ENCODE results near the gene CELA2A. TPM values are rescaled to one million over a fixed set of nuclear protein-coding genes. Genes with fewer than 3 reads are reported as not detected.

CELA2A gene
- total and polyA plus RNA-seq, 10 of the 15 experiments (the other 5 are each of a cell fraction or from before 2014, with no cell fraction given) = 0.90 TPM; not detected in 9

GRCh38 chr1:15418806-15419515, 37.6 kb upstream of the CELA2A start (continued):
- no peak for TF ChIP-seq BCL3 (IDR thresholded peaks at IDR 0.05; ENCODE audit: borderline replicate concordance, insufficient read depth, low read depth, low read length, poor library complexity, severe bottlenecking)

GRCh38 chr1:15420853-15421465, 35.6 kb upstream of the CELA2A start:
- Histone ChIP-seq H2AFZ (ENCODE audit: control insufficient read depth, low read depth, low read length) (no peak overlapping the region), H3K27me3 (replicated peaks in 1 of 2; ENCODE audit: control insufficient read depth in 2 of 2, insufficient read depth in 2 of 2, low read length in 1 of 2) (no peaks in the 10 kb centered on the region), H3K4me3 (no peak overlapping the region), H3K9ac (ENCODE audit: control insufficient read depth, insufficient read depth, low read length) (no peak overlapping the region), H4K20me1 (ENCODE audit: control insufficient read depth, insufficient read depth) (peaks cover 4% of the 10 kb centered on the region), H3K36me3 (ENCODE audit: control insufficient read depth in 2 of 2, insufficient read depth in 2 of 2, low read length in 1 of 2) (peaks cover 6% of the 10 kb centered on the region in 2 experiments; a peak in 2 of 4 replicates), H3K27ac (ENCODE audit: control insufficient read depth, insufficient read depth) (no peak overlapping the region), H3K79me2 (ENCODE audit: control insufficient read depth, insufficient read depth, low read length) (peaks cover 45% of the 10 kb centered on the region), H3K4me2 (ENCODE audit: control insufficient read depth, insufficient read depth) (no peak overlapping the region), H3K4me1 (ENCODE audit: control insufficient read depth, insufficient read depth, low read length) (peaks cover 25% of the 10 kb centered on the region), H3K9me3 (replicated peaks; ENCODE audit: control insufficient read depth, insufficient read depth, low read length) (no peaks in the 10 kb centered on the region)
- ChIA-PET POLR2A (no interaction called here), RAD21 (ENCODE audit: unreplicated experiment) (no interaction called here), CTCF (interaction anchor here (1.5 kb wide), 1 partner anchor 97 kb away, joined by 10 read pairs; no protein-coding TSS in a partner anchor), SMC1A (ENCODE audit: uncharacterized antibody, unreplicated experiment) (interaction anchor here (1.1 kb wide), 1 partner anchor 14 kb away, joined by 3 read pairs; no protein-coding TSS in a partner anchor)
- FAIRE-seq = no peak
- intact Hi-C loops (cut with micrococcal nuclease; ENCODE audit: unreplicated experiment) = no loop called here
- ATAC-seq = no peak
- no peak for DNase-seq (ENCODE audit: low read depth, low spot score)
- BruUV-seq (replicated peaks) = no TSS peak
- in situ Hi-C loops (cut with MboI) = no loop called here
- WGBS (ENCODE audit: insufficient coverage, insufficient replicate concordance, low lambda C conversion rate, missing lambda C conversion rate) = 87% methylated on average over 8 of the region's 8 CpGs
- TF ChIP-seq RELB (IDR thresholded peaks at IDR 0.05; ENCODE audit: low read depth) = no peak
- no peak for TF ChIP-seq BACH1 (IDR thresholded peaks at IDR 0.05; ENCODE audit: borderline replicate concordance)
- TF ChIP-seq LARP7 (IDR thresholded peaks at IDR 0.05) = no peak
- TF ChIP-seq PRDM15 (CRISPR knock-in tag; IDR thresholded peaks at IDR 0.05) = no peak
- TF ChIP-seq WRNIP1 (IDR thresholded peaks at IDR 0.05; ENCODE audit: borderline replicate concordance, low read depth, low read length) = no peak
- TF ChIP-seq CEBPZ (IDR thresholded peaks at IDR 0.05; ENCODE audit: low read depth, low read length) = no peak
- no peak for TF ChIP-seq RAD51 (IDR thresholded peaks at IDR 0.05)
- TF ChIP-seq NFXL1 (IDR thresholded peaks at IDR 0.05; ENCODE audit: borderline replicate concordance) = no peak
